NT2/D1 (cell line): ENCODE measurements around the gene PEX5L.

Experiments used
- SUZ12 ChIP-seq: IDR thresholded peaks from 2 replicates; pipeline ENCODE4 v1.6.1; 2011; ENCODE audit not compliant: insufficient read length, insufficient read depth; ENCODE audit errors: extremely low read depth
- YY1 ChIP-seq: IDR thresholded peaks from 2 replicates; pipeline ENCODE4 v1.6.1; 2011; ENCODE audit not compliant: insufficient read length, insufficient read depth
- ZNF274 ChIP-seq: IDR thresholded peaks from 2 replicates; pipeline ENCODE4 v1.6.1; 2011; ENCODE audit warnings: mild to moderate bottlenecking, low read depth, low read length

DNA sequence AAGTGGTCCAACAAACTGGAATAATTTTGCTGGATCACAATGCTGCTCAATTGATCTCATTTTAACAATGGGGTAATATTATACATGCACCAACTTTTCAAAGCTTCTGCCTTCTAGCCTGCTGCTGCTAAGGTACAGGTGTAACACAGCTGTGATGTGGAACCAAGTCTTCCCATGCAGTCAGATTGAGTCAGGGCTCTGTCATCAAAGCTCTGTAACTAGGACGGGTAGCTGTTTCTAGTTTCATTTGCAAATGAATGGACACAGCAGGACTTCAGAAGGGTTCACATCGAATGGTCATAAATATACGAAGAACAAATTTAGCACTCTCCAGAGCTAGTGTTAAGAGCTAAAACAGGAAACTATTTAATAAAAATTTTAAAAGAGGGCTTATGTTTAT is 194.7 kb downstream of the PEX5L start:
- TF ChIP-seq YY1 (no peak), ZNF274 (no peak), SUZ12 (no peak)
